Kidney capillary endothelial cell (primary cell): Measurements from ENCODE around the gene PPP4R2.
"Not testable (repeated sequence)": the region's sequence is repeated elsewhere in the genome, so short reads cannot be mapped to it uniquely, and the experiment has no call there.

Experiments used
- DNase-seq: peaks from one replicate; pipeline ENCODE4 v3.0.0-alpha.2; 2018; ENCODE audit warnings: low spot score

PPP4R2 gene

GRCh38 chr3:72977060-72977808, 19.4 kb upstream of the PPP4R2 start:
- no peak for DNase-seq

- DNase-seq: no peak
Measured at GRCh38 chr3:72982609-72983366, 13.8 kb upstream of the PPP4R2 start.

GRCh38 chr3:72985576-72985975, 11.0 kb upstream of the PPP4R2 start:
- no peak for DNase-seq

GRCh38 chr3:72990701-72991395, 5.8 kb upstream of the PPP4R2 start:
- DNase-seq: no peak

GRCh38 chr3:72991522-72991921, 5.1 kb upstream of the PPP4R2 start:
- no peak for DNase-seq

- DNase-seq: no peak
Measured at GRCh38 chr3:72993391-72993790, 3.2 kb upstream of the PPP4R2 start.

GRCh38 chr3:72995337-72995736, 1.3 kb upstream of the PPP4R2 start:
- no peak for DNase-seq

- DNase-seq: no peak
Measured at GRCh38 chr3:72996121-72996472, 514 bp upstream of the PPP4R2 start.

- peak; percentile 70 for DNase-seq
Measured at GRCh38 chr3:72997421-72997961, 880 bp downstream of the PPP4R2 start.

- no peak for DNase-seq
Measured at GRCh38 chr3:72998466-72998865, 1.9 kb downstream of the PPP4R2 start.

- DNase-seq: no peak
Measured at GRCh38 chr3:72999951-73000350, 3.3 kb downstream of the PPP4R2 start.

GRCh38 chr3:73003050-73003449, 6.4 kb downstream of the PPP4R2 start:
- not testable (repeated sequence) for DNase-seq

GRCh38 chr3:73004316-73004715, 7.7 kb downstream of the PPP4R2 start:
- DNase-seq: no peak

- DNase-seq: no peak
Measured at GRCh38 chr3:73007992-73008712, 11.5 kb downstream of the PPP4R2 start.

- DNase-seq: no peak
Measured at GRCh38 chr3:73009008-73009407, 12.4 kb downstream of the PPP4R2 start.

- DNase-seq: no peak
Measured at GRCh38 chr3:73009750-73010149, 13.1 kb downstream of the PPP4R2 start.

- DNase-seq: no peak
Measured at GRCh38 chr3:73010158-73010557, 13.5 kb downstream of the PPP4R2 start.

GRCh38 chr3:73018298-73018697, 21.7 kb downstream of the PPP4R2 start:
- no peak for DNase-seq

GRCh38 chr3:73018790-73019441, 22.3 kb downstream of the PPP4R2 start:
- DNase-seq: no peak

- no peak for DNase-seq
Measured at GRCh38 chr3:73021301-73021835, 24.8 kb downstream of the PPP4R2 start.

GRCh38 chr3:73024836-73025235, 28.2 kb downstream of the PPP4R2 start:
- DNase-seq: no peak
